ENCODE results near the gene KLF6.

DNA sequence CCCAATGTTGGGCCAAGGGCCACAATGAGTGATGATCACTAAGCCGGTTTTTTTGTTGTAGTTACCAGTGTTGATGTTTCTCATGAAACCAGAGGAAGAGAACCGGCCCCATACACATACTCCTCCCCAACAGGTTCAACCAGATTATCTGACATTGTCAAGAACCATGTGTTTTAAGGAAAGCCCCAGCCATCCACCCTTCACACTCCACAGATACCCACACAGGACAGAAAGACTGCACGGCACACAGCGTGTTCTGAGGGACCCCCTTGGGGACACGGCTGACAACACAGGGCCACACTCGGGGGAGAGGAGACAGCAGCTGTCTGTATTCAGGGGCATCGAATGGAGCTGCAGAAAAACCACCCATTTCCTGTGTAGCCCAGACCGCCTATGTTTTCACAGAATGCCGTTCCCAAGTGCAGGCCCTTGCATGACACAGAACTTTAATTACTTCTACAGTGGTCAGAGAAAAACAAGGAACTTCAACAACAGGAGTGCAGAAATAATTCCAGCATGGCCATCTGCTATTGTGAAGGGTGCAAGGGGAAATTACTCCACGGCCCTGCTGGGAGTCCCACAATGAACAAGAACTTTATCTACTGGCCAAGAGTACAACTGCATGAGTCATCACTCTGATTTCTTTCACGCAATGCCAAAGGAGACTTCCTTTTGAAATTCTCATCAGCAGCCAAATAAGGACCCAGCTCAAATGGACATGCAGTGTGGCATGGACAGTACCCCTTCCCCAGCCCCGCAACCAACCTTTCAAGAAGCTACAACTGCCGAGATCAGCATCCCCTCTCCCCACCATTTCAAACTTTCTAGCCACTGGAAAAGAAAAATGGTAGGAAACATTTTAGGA, 2.3 kb downstream of the KLF6 start:
- TF ChIP-seq, protein P1, sequence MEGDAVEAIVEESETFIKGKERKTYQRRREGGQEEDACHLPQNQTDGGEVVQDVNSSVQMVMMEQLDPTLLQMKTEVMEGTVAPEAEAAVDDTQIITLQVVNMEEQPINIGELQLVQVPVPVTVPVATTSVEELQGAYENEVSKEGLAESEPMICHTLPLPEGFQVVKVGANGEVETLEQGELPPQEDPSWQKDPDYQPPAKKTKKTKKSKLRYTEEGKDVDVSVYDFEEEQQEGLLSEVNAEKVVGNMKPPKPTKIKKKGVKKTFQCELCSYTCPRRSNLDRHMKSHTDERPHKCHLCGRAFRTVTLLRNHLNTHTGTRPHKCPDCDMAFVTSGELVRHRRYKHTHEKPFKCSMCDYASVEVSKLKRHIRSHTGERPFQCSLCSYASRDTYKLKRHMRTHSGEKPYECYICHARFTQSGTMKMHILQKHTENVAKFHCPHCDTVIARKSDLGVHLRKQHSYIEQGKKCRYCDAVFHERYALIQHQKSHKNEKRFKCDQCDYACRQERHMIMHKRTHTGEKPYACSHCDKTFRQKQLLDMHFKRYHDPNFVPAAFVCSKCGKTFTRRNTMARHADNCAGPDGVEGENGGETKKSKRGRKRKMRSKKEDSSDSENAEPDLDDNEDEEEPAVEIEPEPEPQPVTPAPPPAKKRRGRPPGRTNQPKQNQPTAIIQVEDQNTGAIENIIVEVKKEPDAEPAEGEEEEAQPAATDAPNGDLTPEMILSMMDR (conservative IDR thresholded peaks at IDR 0.05 in 1 of 2, IDR thresholded peaks at IDR 0.05 in 1 of 2; ENCODE audit: extremely low read depth in 1 of 2, insufficient read depth in 1 of 2, low read depth in 1 of 2, low read length in 2 of 2): no peak
- TF ChIP-seq EZH2 (IDR thresholded peaks at IDR 0.05; ENCODE audit: borderline replicate concordance, low read length): no peak
